ENCODE measurements around the gene ERC2.
"Not testable (repeated sequence)": the region's sequence is repeated elsewhere in the genome, so short reads cannot be mapped to it uniquely, and the experiment has no call there.

ERC2 gene

DNA sequence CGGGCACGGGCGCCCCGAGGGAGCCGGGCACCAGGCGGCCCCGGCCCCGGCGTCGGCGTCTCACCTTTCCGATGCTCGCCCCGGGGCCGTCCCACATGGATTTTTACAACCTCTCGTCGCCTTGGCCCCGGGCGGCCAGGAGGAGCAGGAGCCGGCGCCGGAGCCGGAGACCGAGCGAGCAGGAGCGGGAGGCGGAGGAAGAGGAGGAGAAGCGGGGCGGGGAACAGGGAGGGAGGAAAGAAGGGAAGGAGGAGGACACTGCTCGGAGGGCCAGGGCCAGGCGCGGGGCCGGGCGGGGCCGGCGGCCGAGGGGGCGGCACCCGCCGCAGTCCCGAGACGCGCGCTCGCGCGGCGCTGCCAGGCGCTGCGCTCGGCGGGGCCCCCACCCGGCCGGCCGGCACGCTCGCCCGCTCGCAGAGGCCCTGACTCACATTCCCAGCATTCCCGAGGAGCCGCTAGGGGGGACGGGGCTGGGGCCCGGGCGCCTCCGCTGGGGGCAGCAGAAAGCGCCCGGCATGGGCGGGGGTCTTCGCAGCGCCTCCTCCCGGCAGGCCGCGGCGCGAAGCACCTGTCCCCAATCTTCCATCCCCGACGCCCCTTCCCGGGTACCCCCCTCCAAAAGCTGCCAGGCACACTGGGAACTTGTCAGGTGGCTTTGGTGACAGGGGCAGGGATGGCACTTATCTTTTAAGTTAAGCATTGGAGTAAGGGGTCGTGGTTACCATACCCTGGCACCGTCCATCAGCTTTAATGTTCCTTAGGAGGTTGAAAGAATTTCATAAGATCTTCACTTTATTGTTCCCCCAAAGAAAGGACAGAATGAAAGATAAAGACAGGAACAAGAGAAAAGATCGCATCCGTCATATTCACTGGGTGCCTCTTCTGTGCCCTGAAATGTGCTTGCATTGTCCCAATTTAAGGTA, at the start of gene ERC2:
Gene ERC2, minus strand, starts transcription at position 284 of the 923 bp plus-strand sequence.
- Mint-ChIP-seq H3K9me3 (peaks cover 6% of the 10 kb centered on the region), H3K36me3 (ENCODE audit: low read depth) (no peaks in the 10 kb centered on the region), H3K4me3 (peak within 1 kb of the TSS; percentile 68), H3K4me1 (ENCODE audit: low read depth) (no peaks in the 10 kb centered on the region), H3K27ac (no peak within 1 kb of the TSS), H3K27me3 (ENCODE audit: low read depth) (peaks cover 57% of the 10 kb centered on the region)

DNA sequence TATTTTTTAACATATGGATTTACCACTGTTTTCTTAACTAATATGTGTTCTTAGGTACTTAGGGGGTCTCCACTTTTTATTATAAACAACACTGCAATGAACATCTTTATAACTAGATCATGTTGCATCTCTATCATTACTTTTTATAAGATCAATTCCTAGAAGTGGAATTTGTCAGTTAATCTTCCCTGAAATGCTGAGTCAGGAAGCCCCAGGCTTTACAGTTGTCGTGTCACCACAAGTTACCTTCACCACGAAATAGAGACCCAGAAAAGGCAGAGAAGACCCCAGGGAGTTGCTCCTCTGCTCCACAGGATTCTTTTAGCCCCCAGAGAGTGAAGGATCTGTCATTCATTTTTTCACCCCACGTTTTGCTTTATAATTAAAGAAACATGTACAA, 34.5 kb upstream of the ERC2 start:
- Mint-ChIP-seq H3K27ac (no peak overlapping the region), H3K4me1 (ENCODE audit: low read depth) (no peaks in the 10 kb centered on the region), H3K4me3 (no peak overlapping the region), H3K27me3 (ENCODE audit: low read depth) (no peaks in the 10 kb centered on the region), H3K36me3 (ENCODE audit: low read depth) (no peaks in the 10 kb centered on the region), H3K9me3 (no peaks in the 10 kb centered on the region)

DNA sequence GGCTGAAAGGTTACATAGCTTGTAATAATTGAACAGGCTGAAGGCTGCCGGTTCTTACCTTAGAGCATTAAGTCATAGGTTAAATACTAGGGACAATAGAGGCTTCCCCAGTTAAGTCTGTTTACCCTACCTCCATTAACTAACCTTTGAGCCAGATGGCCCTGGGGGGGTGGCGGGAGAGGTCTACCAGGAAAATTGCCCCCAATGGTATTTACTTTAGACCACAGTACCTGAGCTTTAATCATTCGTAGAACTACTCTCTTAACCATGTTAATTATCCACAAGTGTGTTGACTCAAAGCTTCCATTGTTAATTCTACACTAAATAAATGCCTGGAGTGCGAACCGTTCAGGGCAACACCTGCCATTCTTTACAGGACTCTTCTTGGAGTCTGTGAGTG, 28.1 kb upstream of the ERC2 start:
- H3K27me3 Mint-ChIP-seq (ENCODE audit: low read depth); H3K4me1 Mint-ChIP-seq (ENCODE audit: low read depth); H3K9me3 Mint-ChIP-seq; H3K4me3 Mint-ChIP-seq; H3K27ac Mint-ChIP-seq; H3K36me3 Mint-ChIP-seq (ENCODE audit: low read depth): not testable (repeated sequence)

DNA sequence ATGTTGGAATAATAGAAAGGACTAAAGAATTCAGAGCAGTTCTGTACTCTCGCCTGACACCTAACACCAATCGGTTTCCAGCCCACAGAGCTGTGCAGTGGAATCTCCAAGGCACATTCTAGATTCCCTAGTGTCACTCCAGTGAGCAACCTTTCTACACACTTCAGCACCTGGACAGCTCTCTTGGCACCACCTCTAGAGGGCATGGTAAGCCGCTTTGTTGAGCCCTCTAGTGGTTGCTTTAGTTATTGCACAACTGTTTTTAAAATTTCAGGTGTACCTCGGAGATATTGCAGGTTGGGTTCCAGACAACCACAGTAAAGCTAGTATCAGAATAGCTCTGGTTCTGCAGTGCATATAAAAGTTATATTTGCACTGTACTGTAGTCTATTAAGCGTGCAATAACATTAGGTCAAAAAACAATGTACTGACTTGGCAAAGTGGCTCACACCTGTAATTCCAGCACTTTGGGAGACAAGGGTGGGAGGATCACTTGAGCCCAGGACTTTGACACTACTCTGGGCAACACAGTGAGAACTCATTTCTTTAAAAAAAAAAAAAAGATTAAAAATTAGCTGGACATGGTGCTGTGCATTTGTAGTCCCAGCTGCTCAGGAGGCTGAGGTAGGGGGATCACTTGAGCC, 26.5 kb upstream of the ERC2 start:
- H3K27me3 Mint-ChIP-seq (ENCODE audit: low read depth): peaks cover 3% of the 10 kb centered on the region
- no peaks in the 10 kb centered on the region for H3K36me3 Mint-ChIP-seq (ENCODE audit: low read depth)
- H3K4me3 Mint-ChIP-seq: no peak overlapping the region
- H3K27ac Mint-ChIP-seq: no peak overlapping the region
- H3K9me3 Mint-ChIP-seq: no peaks in the 10 kb centered on the region
- H3K4me1 Mint-ChIP-seq (ENCODE audit: low read depth): peaks cover 2% of the 10 kb centered on the region

DNA sequence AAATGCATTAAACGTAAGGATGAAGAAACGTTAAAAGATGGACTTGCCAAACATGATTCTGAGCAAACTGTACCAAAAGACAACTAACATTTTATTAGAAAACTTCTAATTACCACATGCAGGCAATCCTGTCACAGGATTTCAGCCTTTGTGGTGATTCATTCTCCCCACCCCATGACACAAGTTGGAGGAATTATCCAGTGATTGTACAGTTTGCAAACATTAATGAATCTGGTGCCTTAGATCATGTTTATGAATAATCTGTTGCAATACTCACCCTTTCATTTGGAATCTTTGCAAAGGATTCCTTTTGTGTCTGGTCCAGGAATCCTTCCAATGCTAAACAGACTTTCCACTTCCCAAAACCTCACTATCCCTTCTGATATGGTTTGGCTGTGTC, 23.3 kb upstream of the ERC2 start:
- H3K4me1 Mint-ChIP-seq (ENCODE audit: low read depth): peaks cover 2% of the 10 kb centered on the region
- no peaks in the 10 kb centered on the region for H3K9me3 Mint-ChIP-seq
- peaks cover 8% of the 10 kb centered on the region for H3K27me3 Mint-ChIP-seq (ENCODE audit: low read depth)
- no peak overlapping the region for H3K27ac Mint-ChIP-seq
- H3K36me3 Mint-ChIP-seq (ENCODE audit: low read depth): no peaks in the 10 kb centered on the region
- no peak overlapping the region for H3K4me3 Mint-ChIP-seq

DNA sequence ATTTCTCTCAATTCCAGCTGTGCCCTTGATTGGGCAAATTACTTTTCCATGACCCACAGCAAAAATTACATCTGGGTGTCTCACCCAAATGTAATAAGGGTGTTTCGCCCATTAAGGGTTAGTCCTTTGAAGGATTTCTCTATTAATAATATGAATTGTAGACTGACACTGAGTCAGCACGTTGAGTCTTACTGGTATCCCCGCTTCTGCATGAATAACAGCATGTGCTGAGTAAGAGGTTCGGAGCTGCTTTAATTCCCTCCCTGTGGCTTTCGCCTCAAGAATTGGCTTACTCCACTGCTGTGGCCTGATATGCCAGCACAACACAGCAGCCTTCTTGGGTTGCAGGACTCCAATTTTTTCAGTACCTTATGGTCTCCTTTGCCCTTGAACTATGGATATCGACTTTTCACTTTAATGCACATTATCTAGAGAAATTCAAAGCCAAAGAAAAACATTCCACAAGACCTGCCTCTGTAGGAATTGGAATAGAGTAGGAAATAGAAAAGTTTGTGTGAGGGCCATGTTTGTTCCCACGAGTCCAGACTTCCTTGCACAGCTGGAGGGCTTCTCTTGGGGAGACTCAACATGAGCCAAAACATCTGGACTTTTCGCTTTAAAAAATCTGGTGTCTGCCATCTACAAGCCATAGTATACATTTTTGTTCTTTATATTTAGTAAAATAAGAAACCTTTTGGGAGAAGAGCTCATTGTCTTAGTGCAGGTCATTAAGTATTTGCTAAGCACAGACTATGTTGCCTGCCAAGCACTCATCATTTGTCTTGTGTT, 20.7 kb upstream of the ERC2 start:
- Mint-ChIP-seq H3K9me3 (no peaks in the 10 kb centered on the region), H3K36me3 (ENCODE audit: low read depth) (no peaks in the 10 kb centered on the region), H3K27me3 (ENCODE audit: low read depth) (peaks cover 8% of the 10 kb centered on the region), H3K27ac (no peak overlapping the region), H3K4me3 (no peak overlapping the region), H3K4me1 (ENCODE audit: low read depth) (no peaks in the 10 kb centered on the region)

DNA sequence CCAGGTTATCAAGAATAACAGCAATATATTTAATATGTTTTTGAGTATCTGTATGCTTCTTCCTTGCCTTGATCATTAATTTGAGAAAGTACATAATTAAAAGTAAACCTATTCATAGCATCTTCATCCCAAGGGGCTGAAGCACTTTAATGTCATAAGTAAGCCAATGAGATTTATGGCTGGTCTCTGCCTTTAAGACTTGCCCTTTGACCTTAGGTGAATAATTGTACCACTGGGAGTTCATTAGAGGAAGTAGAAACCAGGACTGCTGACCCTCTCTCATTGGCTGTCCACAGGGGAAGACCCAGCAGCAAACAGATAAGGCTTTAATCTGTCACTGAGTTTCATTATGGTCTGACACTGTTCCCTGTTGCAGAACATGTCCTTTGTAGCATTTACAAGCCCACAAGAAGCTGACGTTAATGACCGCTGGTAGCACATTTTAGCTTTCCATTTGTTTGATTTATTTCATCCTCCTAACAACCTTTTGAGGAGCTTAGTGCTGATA, 16.3 kb upstream of the ERC2 start:
- Mint-ChIP-seq H3K4me3 (no peak overlapping the region), H3K4me1 (ENCODE audit: low read depth) (no peaks in the 10 kb centered on the region), H3K9me3 (no peaks in the 10 kb centered on the region), H3K27me3 (ENCODE audit: low read depth) (peaks cover 5% of the 10 kb centered on the region), H3K36me3 (ENCODE audit: low read depth) (no peaks in the 10 kb centered on the region), H3K27ac (no peak overlapping the region)

DNA sequence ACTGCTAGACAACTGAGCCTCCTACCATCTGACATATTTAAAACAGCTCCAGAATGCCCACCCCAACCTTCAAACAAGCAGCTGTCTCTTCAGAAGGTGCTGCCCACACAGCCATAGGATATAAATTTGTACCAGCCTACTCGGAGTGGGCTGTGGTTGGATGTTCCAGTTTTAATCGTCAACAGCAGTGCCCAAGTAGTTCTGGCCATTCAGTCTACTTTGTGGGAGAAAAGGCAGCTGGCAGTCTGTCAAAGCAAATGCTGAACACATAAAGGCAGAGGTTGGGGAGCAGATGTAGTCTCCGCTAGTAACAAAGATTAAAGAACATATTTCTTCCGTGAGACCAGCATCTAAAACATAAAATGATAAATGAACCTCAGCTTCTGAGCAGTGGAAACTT, 15.9 kb upstream of the ERC2 start:
- peaks cover 5% of the 10 kb centered on the region for H3K27me3 Mint-ChIP-seq (ENCODE audit: low read depth)
- no peaks in the 10 kb centered on the region for H3K4me1 Mint-ChIP-seq (ENCODE audit: low read depth)
- no peak overlapping the region for H3K27ac Mint-ChIP-seq
- H3K36me3 Mint-ChIP-seq (ENCODE audit: low read depth): no peaks in the 10 kb centered on the region
- H3K9me3 Mint-ChIP-seq: no peaks in the 10 kb centered on the region
- no peak overlapping the region for H3K4me3 Mint-ChIP-seq

DNA sequence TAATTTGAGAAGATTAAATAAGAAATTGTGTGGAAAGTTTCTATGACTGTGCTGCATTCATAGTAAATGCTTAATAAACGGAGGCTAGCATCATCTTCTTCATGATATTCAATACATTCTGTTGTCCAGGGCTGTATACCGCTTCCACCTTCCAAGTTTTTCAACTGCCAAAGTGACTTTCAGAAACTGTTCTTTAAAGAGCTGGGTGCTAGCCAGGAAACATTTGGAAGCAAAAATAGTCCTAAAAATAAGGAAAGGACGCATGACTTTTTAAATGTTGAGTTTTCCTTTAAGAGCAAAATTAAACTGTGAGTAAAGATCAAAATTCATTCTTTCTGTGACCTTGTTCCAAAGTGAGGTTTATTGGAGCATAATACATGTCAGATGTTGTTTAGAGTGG, 9.4 kb upstream of the ERC2 start:
- Mint-ChIP-seq H3K4me3 (no peak overlapping the region), H3K36me3 (ENCODE audit: low read depth) (no peaks in the 10 kb centered on the region), H3K4me1 (ENCODE audit: low read depth) (no peaks in the 10 kb centered on the region), H3K27ac (no peak overlapping the region), H3K27me3 (ENCODE audit: low read depth) (peaks cover 18% of the 10 kb centered on the region), H3K9me3 (no peaks in the 10 kb centered on the region)

DNA sequence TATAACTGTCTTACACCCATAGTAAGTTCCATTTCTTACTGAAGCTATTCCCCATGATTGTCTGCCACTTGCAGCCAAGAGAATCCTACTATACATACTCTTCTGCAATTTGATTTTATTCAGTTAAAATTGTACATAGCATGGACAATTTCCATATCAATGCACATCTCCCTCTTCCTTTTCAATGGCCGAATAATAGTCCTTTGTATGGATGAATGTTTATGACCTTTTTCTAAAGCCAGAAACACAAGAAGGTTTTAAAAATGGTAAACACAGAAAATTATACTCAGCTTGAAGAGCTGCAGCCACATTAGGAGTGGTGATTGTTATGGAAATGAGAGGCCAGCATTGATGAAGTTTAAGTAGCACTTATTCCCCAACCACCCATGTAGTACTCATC, 8.5 kb upstream of the ERC2 start:
- H3K27ac Mint-ChIP-seq: no peak overlapping the region
- peaks cover 2% of the 10 kb centered on the region for H3K9me3 Mint-ChIP-seq
- H3K4me3 Mint-ChIP-seq: no peak overlapping the region
- H3K27me3 Mint-ChIP-seq (ENCODE audit: low read depth): peaks cover 25% of the 10 kb centered on the region
- H3K4me1 Mint-ChIP-seq (ENCODE audit: low read depth): no peaks in the 10 kb centered on the region
- no peaks in the 10 kb centered on the region for H3K36me3 Mint-ChIP-seq (ENCODE audit: low read depth)

DNA sequence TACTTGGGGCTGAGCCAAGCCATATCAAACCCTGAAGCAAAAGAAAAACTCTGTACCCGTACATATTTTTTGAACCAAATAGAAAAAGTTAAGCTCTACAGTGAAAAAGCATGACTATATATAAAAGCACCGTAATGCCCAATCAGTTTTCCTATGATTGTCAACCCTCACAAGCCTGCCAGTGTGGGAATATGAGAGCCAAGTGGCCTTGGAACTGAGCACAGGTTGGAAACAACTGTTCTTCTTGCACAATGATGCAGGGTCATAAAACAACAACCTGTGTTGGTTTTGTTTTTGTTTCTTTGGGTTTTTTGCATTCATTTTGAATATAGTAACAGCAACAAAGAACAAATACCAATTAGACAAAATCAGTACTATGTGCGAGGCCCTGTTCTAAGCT, 3.5 kb upstream of the ERC2 start:
- H3K4me1 Mint-ChIP-seq (ENCODE audit: low read depth): no peaks in the 10 kb centered on the region
- H3K27me3 Mint-ChIP-seq (ENCODE audit: low read depth): peaks cover 54% of the 10 kb centered on the region
- H3K27ac Mint-ChIP-seq: no peak overlapping the region
- no peaks in the 10 kb centered on the region for H3K36me3 Mint-ChIP-seq (ENCODE audit: low read depth)
- H3K9me3 Mint-ChIP-seq: peaks cover 2% of the 10 kb centered on the region
- H3K4me3 Mint-ChIP-seq: no peak overlapping the region

DNA sequence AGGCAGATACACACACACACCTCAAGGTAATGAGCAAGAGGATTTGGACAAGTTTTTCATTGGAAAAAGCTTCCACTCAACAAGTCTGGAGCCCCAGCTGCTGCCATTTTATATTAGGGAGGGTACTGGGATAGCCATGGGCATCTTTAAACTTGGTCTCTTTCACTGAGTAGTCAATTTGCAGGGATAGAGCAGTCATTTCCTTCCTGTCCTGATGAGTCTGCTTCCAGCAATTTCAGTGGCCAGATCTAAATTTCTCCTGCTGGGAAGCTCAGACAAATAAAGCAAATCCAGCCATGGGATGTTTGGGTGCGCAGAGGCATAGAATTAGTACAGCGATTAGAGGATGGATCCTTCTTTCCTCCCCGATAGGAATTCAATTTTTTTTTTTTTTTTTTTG, 874 bp upstream of the ERC2 start:
- Mint-ChIP-seq H3K9me3 (peaks cover 6% of the 10 kb centered on the region), H3K27me3 (ENCODE audit: low read depth) (peaks cover 63% of the 10 kb centered on the region), H3K27ac (no peak overlapping the region), H3K4me1 (ENCODE audit: low read depth) (no peaks in the 10 kb centered on the region), H3K36me3 (ENCODE audit: low read depth) (no peaks in the 10 kb centered on the region), H3K4me3 (no peak overlapping the region)

DNA sequence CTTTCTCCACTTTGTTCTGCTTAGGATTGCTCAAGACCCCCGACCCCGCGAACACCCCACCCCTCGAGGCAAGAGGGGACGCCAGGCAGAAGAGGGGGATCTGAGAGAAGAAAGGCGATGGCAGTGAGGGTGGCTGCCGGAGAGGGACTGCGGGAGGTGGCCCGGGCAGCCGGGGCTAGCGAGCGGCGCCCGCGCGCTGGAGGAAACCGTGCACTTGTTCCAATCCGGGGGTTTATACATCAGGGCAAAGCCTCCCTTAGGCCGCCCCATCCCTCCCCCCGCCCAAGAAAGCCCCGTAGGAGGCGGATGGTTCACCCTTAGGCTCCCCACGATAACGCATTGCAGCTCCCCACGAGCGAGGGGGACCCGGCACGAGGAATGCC, 475 bp downstream of the ERC2 start:
- no peaks in the 10 kb centered on the region for H3K4me1 Mint-ChIP-seq (ENCODE audit: low read depth)
- H3K36me3 Mint-ChIP-seq (ENCODE audit: low read depth): no peaks in the 10 kb centered on the region
- peaks cover 6% of the 10 kb centered on the region for H3K9me3 Mint-ChIP-seq
- H3K27me3 Mint-ChIP-seq (ENCODE audit: low read depth): peaks cover 57% of the 10 kb centered on the region
- H3K27ac Mint-ChIP-seq: no peak overlapping the region
- H3K4me3 Mint-ChIP-seq: no peak overlapping the region

DNA sequence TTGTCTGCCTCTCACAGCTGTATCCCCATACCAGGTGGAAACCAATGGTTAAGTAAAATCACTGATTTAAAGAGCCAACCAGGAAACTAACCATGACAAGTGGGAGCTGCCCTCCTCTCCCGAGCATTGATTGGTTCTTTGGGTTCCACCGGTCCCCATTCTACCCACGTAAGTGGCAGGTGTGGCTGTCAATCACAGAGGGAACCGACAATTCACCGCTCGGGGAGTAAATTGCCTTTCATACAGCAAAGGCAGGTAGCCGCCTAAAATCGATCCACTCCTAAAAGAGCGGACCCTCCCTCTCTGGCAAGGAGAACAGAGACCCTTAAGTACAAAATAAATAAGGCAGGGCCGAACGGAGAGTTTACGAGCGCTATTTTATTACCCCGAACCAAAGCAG, 1.2 kb downstream of the ERC2 start:
- Mint-ChIP-seq H3K4me3 (peak overlapping the region; percentile 68), H3K36me3 (ENCODE audit: low read depth) (no peaks in the 10 kb centered on the region), H3K27ac (peak overlapping the region; percentile 52), H3K4me1 (ENCODE audit: low read depth) (no peaks in the 10 kb centered on the region), H3K27me3 (ENCODE audit: low read depth) (peaks cover 50% of the 10 kb centered on the region), H3K9me3 (peaks cover 4% of the 10 kb centered on the region)

All from T-helper 1 cell treated with Interleukin-12 subunit alpha and Interleukin-12 subunit beta and Interleukin-4 antibody, amounts not matched to agents 30 μg/mL and 1 μg/mL, for 36 hours (primary cell).